IPS-NIHi11 (cell line): ENCODE measurements around the gene PTGER4.
"Not testable (repeated sequence)": the region's sequence is repeated elsewhere in the genome, so short reads cannot be mapped to it uniquely, and the experiment has no call there.

Experiments
- DNase-seq: peaks from one replicate; pipeline ENCODE4 v3.0.0; 2012; ENCODE audit warnings: mixed read lengths, low spot score

Gene PTGER4

GRCh38 chr5:40689438-40689837, 9.7 kb downstream of the PTGER4 start:
- peak; percentile 23 for DNase-seq

GRCh38 chr5:40690267-40690666, 10.6 kb downstream of the PTGER4 start:
- DNase-seq: no peak

- DNase-seq: no peak
These were observed 12.2 kb downstream of the PTGER4 start for GRCh38 chr5:40691894-40692293.

GRCh38 chr5:40694433-40694832, 14.7 kb downstream of the PTGER4 start:
- DNase-seq: no peak

GRCh38 chr5:40700116-40700782, 20.5 kb downstream of the PTGER4 start:
- DNase-seq: no peak

- not testable (repeated sequence) for DNase-seq
These were observed 22.3 kb downstream of the PTGER4 start for GRCh38 chr5:40702027-40702426.

- DNase-seq: not testable (repeated sequence)
These were observed 25.8 kb downstream of the PTGER4 start for GRCh38 chr5:40705484-40705883.

- not testable (repeated sequence) for DNase-seq
These were observed 30.9 kb downstream of the PTGER4 start for GRCh38 chr5:40710575-40710974.

GRCh38 chr5:40714001-40714400, 34.3 kb downstream of the PTGER4 start:
- DNase-seq: no peak

- DNase-seq: no peak
These were observed 36.3 kb downstream of the PTGER4 start for GRCh38 chr5:40716000-40716399.

- no peak for DNase-seq
These were observed 36.9 kb downstream of the PTGER4 start for GRCh38 chr5:40716590-40716989.

- no peak for DNase-seq
These were observed 37.6 kb downstream of the PTGER4 start for GRCh38 chr5:40717281-40717680.

GRCh38 chr5:40720069-40720468, 40.4 kb downstream of the PTGER4 start:
- no peak for DNase-seq

- DNase-seq: not testable (repeated sequence)
These were observed 42.8 kb downstream of the PTGER4 start for GRCh38 chr5:40722497-40722911.

- DNase-seq: no peak
These were observed 53.7 kb downstream of the PTGER4 start for GRCh38 chr5:40733434-40733833.

- DNase-seq: no peak
These were observed 54.3 kb downstream of the PTGER4 start for GRCh38 chr5:40733879-40734563.

GRCh38 chr5:40734986-40735385, 55.3 kb downstream of the PTGER4 start:
- DNase-seq: no peak

- DNase-seq: no peak
These were observed 55.9 kb downstream of the PTGER4 start for GRCh38 chr5:40735609-40736008.

GRCh38 chr5:40736103-40736875, 56.6 kb downstream of the PTGER4 start:
- DNase-seq: peak; percentile 29

GRCh38 chr5:40738502-40738901, 58.8 kb downstream of the PTGER4 start:
- no peak for DNase-seq
